Adrenal gland (tissue), 12 donors: Measurements from ENCODE around the gene MICAL3. TPM values are rescaled to one million over a fixed set of nuclear protein-coding genes. Genes with fewer than 3 reads are reported as not detected.

Experiments used
- DNase-seq, 7 donors: peaks; one replicate each; pipeline ENCODE4 v3.0.0-alpha.2; 2019 to 2020
- H3K27ac ChIP-seq, 5 donors: fragments of 200-600 bp; sonication (generic) in 4 of 5; 1 replicate in 3 of 5; 2 replicates in 2 of 5; pipeline versions ENCODE4 v1.5.1 to v1.8.0; 2016 to 2020; ENCODE audit warnings: mild to moderate bottlenecking in 1 of 5
- H3K27me3 ChIP-seq: fragments of 200-600 bp; 2 replicates; pipeline ENCODE4 v1.8.0; 2021
- H3K36me3 ChIP-seq, 2 donors: fragments of 200-600 bp; replicated peaks in 1 of 2; 1 replicate in 1 of 2; 2 replicates in 1 of 2; pipeline versions ENCODE4 v1.5.1 to v1.8.0; 2018 to 2022
- H3K4me1 ChIP-seq, 2 donors: fragments of 200-600 bp; replicated peaks in 1 of 2; 1 replicate in 1 of 2; 2 replicates in 1 of 2; pipeline versions ENCODE4 v1.5.1 to v1.8.0; 2018 to 2021
- H3K4me3 ChIP-seq, 4 donors: fragments of 200-600 bp; sonication (generic) in 3 of 4; one replicate each; pipeline ENCODE4 v1.5.1; 2016 to 2018
- H3K9me3 ChIP-seq, 3 donors: fragments of 200-600 bp; sonication (generic) in 1 of 3; replicated peaks in 1 of 3; 1 replicate in 2 of 3; 2 replicates in 1 of 3; pipeline versions ENCODE4 v1.5.1 to v1.8.0; 2016 to 2021
- POLR2A ChIP-seq, 2 donors: fragments of 450-650 bp; IDR thresholded peaks; one replicate each; pipeline ENCODE4 v1.6.1; 2017; ENCODE audit warnings: antibody characterized with exemption in 2 of 2, mild to moderate bottlenecking in 2 of 2, moderate library complexity in 1 of 2
- WGBS, 4 donors: extraction: QIAGEN DNeasy Blood & Tissue Kit in 2 of 4; methylation state at CpG; one replicate each; pipeline versions ENCODE4 v1.1.5 to v1.1.7; 2013 to 2017; 5-methylcytosine and 5-hydroxymethylcytosine counted together
- intact Hi-C, 2 donors: fragments of 100-400 bp; cut with DNase I; formaldehyde crosslinking; loops; one replicate each; pipeline versions ENCODE4 v1.14.1 to v1.15.0; 2022 to 2023
- polyA plus RNA-seq, 3 donors: library from polyadenylated mRNA; stranded (reverse); fragments of 200-250 nt in 2 of 3; fragments of 350-450 nt in 1 of 3; fragmentation: Illumina TruSeq in 1 of 3; extraction: RNeasy Lipid Tissue Mini Kit (QIAGEN cat#74804) in 1 of 3; gene quantifications; one replicate each; pipeline ENCODE4 v1.2.3, GENCODE V29; 2013 to 2014
- total RNA-seq, 9 donors: library from RNA; depleted of rRNA in 4 of 9; stranded (reverse); fragments of >200 nt in 4 of 9; fragments of 120-200 nt in 1 of 9; fragmentation: NEBNext Ultra II Directional in 1 of 9; extraction: Animal tissue kit (Norgen Biotek cat#: 25700) in 1 of 9; gene quantifications; one replicate each; pipeline versions ENCODE4 v1.1.0 to v1.2.4, GENCODE V29; 2013 to 2023
- TF ChIP-seq, protein P1 (sequence below), 6 experiments: fragments of 450-650 bp in 4 of 6; fragments of 200-600 bp in 2 of 6; sonication (generic) in 1 of 6; IDR thresholded peaks; 1 replicate in 5 of 6; 2 replicates in 1 of 6; pipeline versions ENCODE4 v1.5.1 to v1.8.0; 2016 to 2021; ENCODE audit warnings: antibody characterized with exemption in 6 of 6, mild to moderate bottlenecking in 2 of 6, moderate library complexity in 1 of 6
- donor health status: healthy with polysubstance abuse.
- donor health status: Bipolar disorder and iron deficiency.
- donor health status: DM: yes; HTN: yes; CAD: no.
- donor health status: DM: no; HTN: no; CAD: no.
- donor health status: DM: no; HTN: no; CAD: no.
- donor health status: DM: yes; HTN: yes; CAD: no.

Gene MICAL3
- total and polyA plus RNA-seq, 12 donors: 10.9 to 82.6 (median 34.4) TPM

DNA sequence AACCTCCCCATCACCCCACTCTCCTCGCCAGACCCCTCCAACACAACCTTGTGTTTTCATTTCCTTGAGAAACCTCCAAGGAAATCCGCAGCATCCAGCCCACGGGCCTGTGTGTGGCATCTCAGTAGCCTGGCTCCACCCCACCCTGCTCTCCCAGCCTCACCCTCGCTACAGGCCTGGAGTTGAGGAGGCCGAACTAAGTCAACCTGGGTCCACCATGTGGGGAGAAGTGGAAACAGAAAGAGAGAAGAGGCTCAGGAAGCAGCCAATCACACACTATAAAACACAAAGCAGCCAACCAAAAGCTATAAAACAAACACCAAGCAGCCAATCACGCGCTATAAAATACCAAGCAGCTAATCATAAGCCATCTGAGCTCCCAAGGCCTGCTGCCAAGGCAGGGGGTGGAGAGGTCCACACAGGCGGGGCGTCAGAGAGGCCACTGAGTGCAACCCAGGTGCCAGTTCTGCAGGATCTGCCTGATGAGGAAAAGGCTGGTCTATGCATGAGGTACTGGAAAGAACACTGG is 72.0 kb downstream of the MICAL3 start:
- DNase-seq: no peak
- intact Hi-C loops: loop anchor here in 1 of 2 donors (10.0 kb wide), 1 partner anchor 58 kb away; no protein-coding TSS in a partner anchor
- Histone ChIP-seq H3K4me1 (peaks cover 25 to 26% of the 10 kb centered on the region in 2 donors), H3K36me3 (no peaks in the 10 kb centered on the region), H3K27ac (no peak overlapping the region), H3K9me3 (no peaks in the 10 kb centered on the region), H3K4me3 (no peak overlapping the region), H3K27me3 (no peaks in the 10 kb centered on the region)
- TF ChIP-seq, protein P1, sequence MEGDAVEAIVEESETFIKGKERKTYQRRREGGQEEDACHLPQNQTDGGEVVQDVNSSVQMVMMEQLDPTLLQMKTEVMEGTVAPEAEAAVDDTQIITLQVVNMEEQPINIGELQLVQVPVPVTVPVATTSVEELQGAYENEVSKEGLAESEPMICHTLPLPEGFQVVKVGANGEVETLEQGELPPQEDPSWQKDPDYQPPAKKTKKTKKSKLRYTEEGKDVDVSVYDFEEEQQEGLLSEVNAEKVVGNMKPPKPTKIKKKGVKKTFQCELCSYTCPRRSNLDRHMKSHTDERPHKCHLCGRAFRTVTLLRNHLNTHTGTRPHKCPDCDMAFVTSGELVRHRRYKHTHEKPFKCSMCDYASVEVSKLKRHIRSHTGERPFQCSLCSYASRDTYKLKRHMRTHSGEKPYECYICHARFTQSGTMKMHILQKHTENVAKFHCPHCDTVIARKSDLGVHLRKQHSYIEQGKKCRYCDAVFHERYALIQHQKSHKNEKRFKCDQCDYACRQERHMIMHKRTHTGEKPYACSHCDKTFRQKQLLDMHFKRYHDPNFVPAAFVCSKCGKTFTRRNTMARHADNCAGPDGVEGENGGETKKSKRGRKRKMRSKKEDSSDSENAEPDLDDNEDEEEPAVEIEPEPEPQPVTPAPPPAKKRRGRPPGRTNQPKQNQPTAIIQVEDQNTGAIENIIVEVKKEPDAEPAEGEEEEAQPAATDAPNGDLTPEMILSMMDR (IDR thresholded peaks at IDR 0.05): no peak
- TF ChIP-seq POLR2A (IDR thresholded peaks at IDR 0.05): no peak
- WGBS, 4 donors: 93 to 96% (median 95%) methylated on average over 8 to 9 of the region's 9 CpGs

DNA sequence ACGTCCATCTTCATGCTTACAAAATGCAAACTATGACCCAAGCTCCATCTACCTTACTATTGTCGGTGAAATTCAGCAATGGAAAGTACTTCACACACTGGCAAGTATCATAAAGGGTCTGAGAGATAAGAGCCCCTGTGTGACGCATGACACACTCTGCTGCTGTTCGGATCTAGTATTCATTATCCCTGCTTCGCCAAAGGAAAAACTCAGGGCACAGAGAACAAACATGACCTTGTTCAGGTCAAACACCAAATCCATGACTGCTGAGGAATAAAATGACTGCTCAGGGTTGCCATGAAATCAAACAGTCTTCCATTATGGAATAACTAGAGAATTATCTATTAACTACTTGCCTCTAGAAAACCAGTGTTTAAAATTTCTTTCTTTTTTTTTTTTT is 73.0 kb downstream of the MICAL3 start:
- peak overlapping the region in 4 of 5 donors; percentile 33 to 80 (median 66) for H3K27ac ChIP-seq
- intact Hi-C loops: loop anchor here in 1 of 2 donors (10.0 kb wide), 1 partner anchor 57 kb away; no protein-coding TSS in a partner anchor
- no peaks in the 10 kb centered on the region for H3K27me3 ChIP-seq
- TF ChIP-seq, protein P1 (IDR thresholded peaks at IDR 0.05): no peak
- TF ChIP-seq POLR2A (IDR thresholded peaks at IDR 0.05): no peak
- peaks cover 26 to 27% of the 10 kb centered on the region in 2 donors for H3K4me1 ChIP-seq
- H3K36me3 ChIP-seq: no peaks in the 10 kb centered on the region
- DNase-seq: peak in 3 of 7 donors; percentile 42 to 67 (median 66)
- H3K9me3 ChIP-seq: no peaks in the 10 kb centered on the region
- 41 to 54% (median 46%) methylated on average over 5 of the region's 5 CpGs for whole genome bisulfite sequencing, 4 donors
- no peak overlapping the region for H3K4me3 ChIP-seq

DNA sequence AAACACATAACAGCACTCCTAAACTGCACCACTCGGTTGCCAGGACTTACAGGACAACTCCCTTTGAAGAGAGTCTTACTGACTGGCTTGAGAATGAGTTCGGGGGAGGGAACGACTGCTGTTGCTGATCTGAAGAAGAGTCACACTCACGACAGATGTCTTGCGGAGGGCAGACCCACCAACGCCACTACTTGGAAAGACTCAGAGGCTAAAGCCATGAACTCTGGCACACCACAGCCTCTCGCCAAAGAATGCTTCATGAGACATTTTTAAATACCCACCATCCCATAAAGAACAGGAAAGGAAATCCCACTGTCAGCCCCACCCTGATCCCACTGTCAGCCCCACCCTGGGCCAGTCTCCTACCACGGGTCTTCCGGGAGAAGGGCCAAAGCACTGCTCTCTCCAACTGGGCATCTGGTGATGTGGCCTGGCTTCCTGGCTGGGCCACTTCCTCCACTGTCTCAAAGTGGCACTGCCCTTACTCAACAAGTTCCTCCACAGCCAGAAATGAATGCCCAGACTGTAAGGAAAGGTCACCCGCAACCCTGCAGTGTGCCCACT is 73.6 kb downstream of the MICAL3 start:
- peaks cover 26 to 33% of the 10 kb centered on the region in 2 donors for H3K4me1 ChIP-seq
- TF ChIP-seq POLR2A (IDR thresholded peaks at IDR 0.05): no peak
- TF ChIP-seq, protein P1 (IDR thresholded peaks at IDR 0.05): no peak
- intact Hi-C loops: loop anchor here in 1 of 2 donors (10.0 kb wide), 1 partner anchor 56 kb away; no protein-coding TSS in a partner anchor
- no peaks in the 10 kb centered on the region for H3K27me3 ChIP-seq
- DNase-seq: peak in 4 of 7 donors; percentile 27 to 61 (median 54)
- no peaks in the 10 kb centered on the region for H3K36me3 ChIP-seq
- 63 to 71% (median 64%) methylated on average over 8 to 10 of the region's 10 CpGs for WGBS, 4 donors
- H3K27ac ChIP-seq: peak overlapping the region in 4 of 5 donors; percentile 33 to 80 (median 66)
- H3K4me3 ChIP-seq: no peak overlapping the region
- H3K9me3 ChIP-seq: no peaks in the 10 kb centered on the region

DNA sequence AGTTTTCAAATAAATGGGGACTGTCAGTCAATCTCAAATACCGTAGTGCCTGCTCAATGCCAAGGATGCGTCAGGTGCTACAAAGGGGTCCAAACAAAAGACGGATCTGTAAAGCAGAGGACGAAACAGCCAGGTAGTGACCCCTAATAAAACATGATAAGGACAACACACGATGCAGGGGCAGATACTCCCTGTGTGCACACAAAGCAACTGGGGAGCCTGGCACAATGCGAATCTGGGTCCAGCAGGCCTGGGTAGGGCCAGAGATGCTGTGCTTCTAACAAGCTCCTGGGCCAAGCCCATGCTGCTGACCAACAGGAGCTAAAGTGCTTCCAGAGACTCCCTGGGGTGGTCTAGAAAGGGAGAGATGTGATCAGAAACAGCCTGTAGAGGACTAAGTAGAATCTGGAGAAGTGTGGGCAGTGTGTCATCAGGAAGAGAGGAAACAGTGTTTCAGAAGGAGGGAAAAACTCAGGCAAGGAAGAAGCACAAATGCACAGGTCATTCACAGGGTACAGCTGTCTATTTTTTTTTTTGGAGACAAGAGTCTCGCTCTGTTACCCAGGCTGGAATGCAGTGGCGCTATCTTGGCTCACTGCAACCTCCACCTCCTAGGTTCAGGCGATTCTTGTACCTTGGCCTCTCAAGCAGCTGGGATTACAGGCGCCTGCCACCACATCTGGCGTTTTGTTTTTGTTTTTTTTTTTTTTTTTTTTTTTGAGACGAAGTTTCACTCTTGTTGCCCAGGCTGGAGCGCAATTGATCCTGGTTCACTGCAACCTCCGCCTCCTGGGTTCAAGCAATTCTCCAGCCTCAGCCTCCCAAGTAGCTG is 74.5 kb downstream of the MICAL3 start:
- Histone ChIP-seq H3K9me3 (no peaks in the 10 kb centered on the region), H3K4me3 (no peak overlapping the region), H3K36me3 (no peaks in the 10 kb centered on the region), H3K27me3 (no peaks in the 10 kb centered on the region), H3K27ac (peak overlapping the region in 3 of 5 donors; percentile 21 to 78 (median 69)), H3K4me1 (peaks cover 34 to 38% of the 10 kb centered on the region in 2 donors)
- TF ChIP-seq, protein P1 (IDR thresholded peaks at IDR 0.05): no peak
- no peak for TF ChIP-seq POLR2A (IDR thresholded peaks at IDR 0.05)
- WGBS, 4 donors: 91 to 94% (median 93%) methylated on average over 14 of the region's 14 CpGs
- intact Hi-C loops: loop anchor here in 1 of 2 donors (10.0 kb wide), 1 partner anchor 55 kb away; no protein-coding TSS in a partner anchor
- DNase-seq: no peak
